ENCODE measurements around the gene LRIT2. TPM values are rescaled to one million over a fixed set of nuclear protein-coding genes. Genes with fewer than 3 reads are reported as not detected.
"Not testable (repeated sequence)": the region's sequence is repeated elsewhere in the genome, so short reads cannot be mapped to it uniquely, and the experiment has no call there.

LRIT2 gene
- total RNA-seq, 2 experiments from 2014 or later = not detected

DNA sequence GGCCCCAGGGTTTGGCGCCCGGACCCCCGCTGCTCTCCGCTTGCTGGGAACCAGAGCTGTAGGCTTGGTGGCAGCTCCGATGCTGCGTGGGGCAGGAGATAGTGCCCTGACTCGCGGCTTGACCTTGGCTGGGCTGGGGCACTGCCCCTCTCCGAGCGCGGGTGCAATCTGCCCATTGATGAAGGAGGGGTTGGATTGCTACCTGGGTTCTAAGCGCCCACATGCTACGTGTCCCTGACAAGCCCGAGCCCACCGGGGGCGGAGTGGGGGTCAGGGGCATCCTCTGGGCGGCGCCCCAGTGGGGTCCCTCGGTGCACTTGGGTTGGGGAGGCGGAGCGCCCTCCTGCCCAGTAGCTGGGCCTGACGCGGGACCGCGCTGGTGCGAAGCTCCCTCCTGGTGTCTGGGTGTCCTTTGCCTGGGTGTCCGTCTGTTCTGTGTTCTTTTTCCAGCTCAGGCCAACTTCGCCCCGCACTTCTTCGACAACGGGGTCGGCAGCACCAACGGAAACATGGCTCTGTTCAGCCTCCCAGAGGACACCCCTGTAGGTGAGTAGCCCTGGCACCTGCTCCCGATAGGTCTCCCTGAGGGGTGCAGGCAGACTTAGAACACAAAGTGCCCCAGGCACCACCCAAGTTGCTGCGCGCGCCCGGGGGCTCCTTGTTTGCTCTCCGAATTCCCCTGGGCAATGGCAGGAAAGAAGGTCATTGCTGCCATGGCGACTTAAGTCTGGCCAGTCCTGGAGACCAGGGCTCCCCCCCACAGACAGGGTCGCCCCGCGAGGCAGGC lies 30.1 kb downstream of the LRIT2 start:
- CTCF ChIA-PET = interaction anchor here (2.7 kb wide), 1 partner anchor 11 kb away, joined by 7 read pairs; no protein-coding TSS in a partner anchor
- POLR2A ChIA-PET = no interaction called here

- POLR2A ChIA-PET = no interaction called here
- CTCF ChIA-PET = interaction anchor here (2.7 kb wide), 1 partner anchor 11 kb away, joined by 7 read pairs; no protein-coding TSS in a partner anchor
Observed at GRCh38 chr10:84194424-84195043, 30.8 kb downstream of the LRIT2 start, which contains the start of gene CDHR1. CDHR1 (plus strand) TSS chr10:84194537; CDS start chr10:84194761, 224 bp downstream.

GRCh38 chr10:84193846-84194423 lies 31.4 kb downstream of the LRIT2 start:
- ChIA-PET CTCF (no interaction called here), POLR2A (no interaction called here)

DNA sequence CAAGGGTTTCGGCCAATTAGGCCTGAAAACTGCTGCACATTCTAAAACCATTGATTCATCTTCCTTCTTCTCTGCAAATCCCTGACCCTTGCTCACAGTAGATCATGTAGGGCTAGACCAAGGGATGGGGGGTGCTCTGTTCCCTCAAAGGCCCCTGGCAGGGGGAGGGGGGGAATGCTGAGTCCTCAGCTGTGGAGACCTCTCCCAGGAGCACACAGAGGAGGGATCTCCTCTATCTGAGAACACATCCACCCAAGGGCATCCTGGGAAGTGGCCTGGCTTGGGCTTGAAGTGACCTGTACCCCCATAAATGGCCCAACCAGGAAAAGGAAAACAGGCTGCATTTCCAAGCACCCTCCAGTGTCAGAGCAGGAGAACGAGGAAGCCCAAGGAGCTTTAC lies 32.0 kb downstream of the LRIT2 start:
- POLR2A ChIA-PET = no interaction called here

DNA sequence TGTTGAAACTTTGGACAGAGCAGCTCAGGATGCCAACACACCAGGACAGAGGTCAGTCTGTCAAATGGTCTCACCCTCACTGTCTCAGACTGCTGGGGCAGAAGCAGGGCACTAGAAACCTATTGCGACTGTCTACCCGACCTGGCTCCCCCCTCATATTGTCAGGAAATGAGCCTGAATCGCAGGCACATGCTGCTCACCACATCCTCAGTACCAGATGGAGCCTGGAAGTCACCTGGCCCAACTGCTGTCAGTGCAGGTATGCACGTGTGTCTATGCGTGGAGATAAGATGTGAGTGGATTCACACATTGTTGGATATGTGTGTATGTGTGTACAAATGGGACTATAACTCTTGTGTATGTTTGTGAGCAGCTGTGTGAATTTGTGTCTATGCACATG lies 34.2 kb downstream of the LRIT2 start:
- ChIA-PET CTCF (interaction anchor here (0.8 to 2.1 kb wide), 2 partner anchors 11 to 14 kb away, joined by 3 to 6 read pairs; no protein-coding TSS in a partner anchor), POLR2A (interaction anchor here (0.6 kb wide), 1 partner anchor 46 kb away, joined by 3 read pairs; no protein-coding TSS in a partner anchor)

More for the DNA sequence above, 32.0 kb downstream of the LRIT2 start:
- CTCF ChIA-PET = interaction anchor here (2.1 kb wide), 1 partner anchor 12 kb away, joined by 6 read pairs; no protein-coding TSS in a partner anchor

DNA sequence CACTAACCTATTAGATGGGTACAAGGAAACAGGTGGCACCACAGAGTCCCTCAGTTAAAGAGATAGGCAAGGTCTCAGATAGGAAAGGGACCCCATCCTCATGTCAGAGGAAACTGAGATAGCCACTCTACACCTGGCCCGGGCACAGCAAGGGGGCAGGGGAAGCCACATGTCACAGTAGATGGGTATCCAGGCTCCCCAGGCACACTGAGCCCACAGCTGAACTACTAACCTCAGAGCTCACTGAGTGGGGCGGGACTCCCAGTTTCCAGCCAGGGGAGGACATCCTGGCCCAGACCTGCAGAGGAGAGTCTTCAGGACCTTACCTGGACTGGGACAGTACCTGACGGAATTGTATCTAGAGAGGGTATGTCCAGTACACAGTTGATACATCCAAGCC lies 34.7 kb downstream of the LRIT2 start:
- ChIA-PET POLR2A (interaction anchor here (0.6 kb wide), 1 partner anchor 46 kb away, joined by 3 read pairs; no protein-coding TSS in a partner anchor), CTCF (interaction anchor here (0.8 kb wide), 1 partner anchor 11 kb away, joined by 3 read pairs; no protein-coding TSS in a partner anchor)

GRCh38 chr10:84188815-84189214 lies 36.5 kb downstream of the LRIT2 start:
- ChIA-PET CTCF (no interaction called here), POLR2A (no interaction called here)

GRCh38 chr10:84185526-84186175 lies 39.7 kb downstream of the LRIT2 start:
- ChIA-PET POLR2A (no interaction called here), CTCF (no interaction called here)

- ChIA-PET CTCF (no interaction called here), POLR2A (no interaction called here)
Observed at GRCh38 chr10:84184517-84184916, 40.8 kb downstream of the LRIT2 start.

DNA sequence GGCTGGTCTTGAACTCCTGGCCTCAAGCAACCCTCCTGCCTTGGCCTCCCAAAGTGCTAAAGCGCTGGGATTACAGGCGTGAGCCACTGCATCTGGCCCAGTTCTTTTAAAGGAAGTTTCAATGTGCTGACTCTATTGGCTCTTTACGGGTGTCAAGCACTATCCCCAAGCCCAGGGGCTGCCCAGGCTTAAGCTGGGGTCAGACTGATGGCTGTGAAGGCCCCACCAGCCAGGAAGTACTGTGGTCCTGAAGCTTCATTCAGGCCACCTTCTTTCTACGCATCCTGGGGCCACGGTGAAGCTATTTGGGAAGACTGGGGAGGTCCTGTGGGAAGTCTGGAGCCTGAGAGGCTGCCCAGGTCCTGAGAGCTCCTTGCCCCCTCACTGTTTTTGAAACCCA lies 43.7 kb downstream of the LRIT2 start:
- CTCF ChIA-PET = interaction anchor here (0.8 kb wide), 1 partner anchor 33 kb away, joined by 3 read pairs; no protein-coding TSS in a partner anchor
- POLR2A ChIA-PET = no interaction called here

GRCh38 chr10:84180386-84180785 lies 45.0 kb downstream of the LRIT2 start:
- POLR2A ChIA-PET, CTCF ChIA-PET: not testable (repeated sequence)

DNA sequence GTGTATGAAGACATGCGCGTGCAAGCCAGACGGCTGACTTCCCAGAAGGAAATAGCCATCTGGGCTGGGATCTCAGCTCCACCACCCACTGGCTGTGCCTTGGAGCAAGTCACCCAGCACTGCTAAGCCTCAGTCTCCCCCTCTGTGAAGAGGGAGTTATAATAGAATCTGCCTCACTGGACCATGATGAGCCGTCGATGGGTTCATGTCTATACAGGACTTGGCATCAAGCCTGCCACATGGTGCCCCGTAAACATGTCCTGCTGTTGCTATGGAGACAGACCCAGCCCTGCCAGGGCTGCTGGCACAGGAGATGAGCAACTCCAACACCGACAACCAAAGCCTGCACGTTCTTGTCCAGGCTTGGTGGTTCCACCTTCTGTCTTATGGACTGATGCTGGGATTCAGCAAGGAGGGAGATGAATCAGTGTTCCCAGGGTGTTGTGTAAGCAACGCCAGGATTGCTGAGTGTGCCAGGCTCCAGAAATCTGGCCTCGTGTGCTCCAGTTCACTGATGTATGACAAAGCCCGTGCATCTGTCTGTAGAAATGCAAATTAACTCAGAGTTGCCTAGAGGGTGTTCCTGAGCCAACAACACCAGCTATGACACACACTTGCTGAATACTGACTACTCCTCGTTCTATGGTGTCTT lies 46.2 kb downstream of the LRIT2 start:
- POLR2A ChIA-PET = no interaction called here
- CTCF ChIA-PET = no interaction called here

GRCh38 chr10:84178160-84178609 lies 47.2 kb downstream of the LRIT2 start:
- CTCF ChIA-PET = interaction anchor here (1.1 kb wide), 1 partner anchor 22 kb away, joined by 3 read pairs; no protein-coding TSS in a partner anchor
- POLR2A ChIA-PET = no interaction called here

DNA sequence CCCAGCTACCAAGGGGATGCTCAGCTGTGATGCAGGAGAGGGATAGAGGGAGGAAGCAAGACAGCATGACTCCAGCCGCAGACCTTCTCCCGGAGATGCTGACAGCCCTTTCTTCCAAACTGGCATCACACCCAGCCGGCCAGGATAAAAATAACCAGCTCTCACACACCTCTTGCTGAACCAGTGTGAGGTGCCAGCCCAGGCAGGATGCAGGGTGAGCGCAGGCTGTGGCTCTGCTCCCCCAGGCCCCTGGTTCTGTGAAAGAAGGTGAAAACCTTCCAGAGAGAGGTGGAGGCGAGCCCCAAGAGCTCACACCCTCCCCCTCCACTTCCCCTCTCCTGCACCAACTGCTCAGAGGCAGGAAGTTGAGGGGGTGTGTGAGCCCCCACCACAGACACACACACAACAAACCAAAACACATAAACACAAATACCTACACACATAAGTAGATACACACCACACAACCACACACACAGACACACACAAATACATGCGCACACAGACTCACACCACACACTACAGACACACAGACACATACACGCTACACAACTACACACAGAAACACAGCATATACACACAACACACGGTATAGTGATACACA lies 47.7 kb downstream of the LRIT2 start:
- ChIA-PET CTCF (interaction anchor here (1.1 kb wide), 1 partner anchor 21 kb away, joined by 3 read pairs; no protein-coding TSS in a partner anchor), POLR2A (interaction anchor here (2.2 kb wide), 1 partner anchor 38 kb away, joined by 6 read pairs; the partner anchor contains the start of gene GHITM)

DNA sequence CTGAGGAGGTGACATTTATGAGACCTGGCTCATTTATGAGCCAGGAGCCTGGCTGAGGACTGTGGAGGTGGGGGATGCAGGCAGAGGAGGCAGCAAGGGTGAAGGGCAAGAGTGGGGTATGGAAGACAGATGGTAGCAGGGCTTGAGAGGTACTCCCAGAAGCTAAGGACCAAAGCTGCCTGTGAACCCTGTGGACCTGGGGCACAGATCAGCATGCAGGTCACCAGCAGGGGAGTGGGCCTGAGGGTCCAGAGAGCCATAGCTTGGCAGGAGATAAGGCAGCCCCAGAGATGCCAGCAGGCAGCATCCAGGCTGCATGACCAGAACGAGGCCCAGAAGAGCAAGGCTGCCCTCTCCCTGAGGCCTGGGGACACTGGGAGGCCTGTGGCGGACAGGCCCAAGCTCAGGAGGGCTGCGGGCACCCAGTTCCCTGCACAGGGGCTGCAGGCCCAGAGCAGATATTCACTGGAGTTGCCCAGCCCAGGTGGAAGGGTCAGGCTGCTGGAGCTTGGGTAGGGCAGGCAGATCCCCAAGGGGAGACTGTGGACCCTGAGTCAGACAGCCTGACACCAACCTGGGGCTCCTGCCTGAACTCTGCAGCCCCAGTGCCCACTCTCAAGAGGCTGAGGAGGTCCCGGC lies 48.4 kb downstream of the LRIT2 start:
- ChIA-PET CTCF (interaction anchor here (1.1 kb wide), 1 partner anchor 20 kb away, joined by 3 read pairs; no protein-coding TSS in a partner anchor), POLR2A (interaction anchor here (2.2 kb wide), 1 partner anchor 37 kb away, joined by 6 read pairs; the partner anchor contains the start of gene GHITM)

- ChIA-PET CTCF (no interaction called here), POLR2A (interaction anchor here (2.2 kb wide), 1 partner anchor 37 kb away, joined by 6 read pairs; the partner anchor contains the start of gene GHITM)
Observed at GRCh38 chr10:84176351-84176750, 49.0 kb downstream of the LRIT2 start.

DNA sequence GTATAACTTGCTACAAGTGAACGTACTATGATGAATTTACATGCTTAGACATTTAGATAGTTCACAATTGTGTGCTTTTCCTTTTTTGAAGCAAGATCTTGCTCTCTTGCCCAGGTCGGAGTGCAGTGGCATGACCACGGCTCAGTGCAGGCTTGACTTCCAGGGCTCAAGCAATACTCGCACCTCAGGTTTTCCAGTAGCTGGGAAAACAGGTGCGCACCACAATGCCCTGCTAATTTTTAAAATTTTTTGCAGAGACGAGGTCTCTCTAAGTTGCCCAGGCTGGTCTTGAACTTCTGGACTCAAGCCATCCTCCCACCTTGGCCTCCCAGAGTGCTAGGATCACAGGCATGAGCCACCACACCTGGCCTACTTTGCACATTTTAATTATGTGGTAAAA lies 49.9 kb downstream of the LRIT2 start:
- CTCF ChIA-PET = no interaction called here
- POLR2A ChIA-PET = interaction anchor here (2.2 kb wide), 1 partner anchor 36 kb away, joined by 6 read pairs; the partner anchor contains the start of gene GHITM

DNA sequence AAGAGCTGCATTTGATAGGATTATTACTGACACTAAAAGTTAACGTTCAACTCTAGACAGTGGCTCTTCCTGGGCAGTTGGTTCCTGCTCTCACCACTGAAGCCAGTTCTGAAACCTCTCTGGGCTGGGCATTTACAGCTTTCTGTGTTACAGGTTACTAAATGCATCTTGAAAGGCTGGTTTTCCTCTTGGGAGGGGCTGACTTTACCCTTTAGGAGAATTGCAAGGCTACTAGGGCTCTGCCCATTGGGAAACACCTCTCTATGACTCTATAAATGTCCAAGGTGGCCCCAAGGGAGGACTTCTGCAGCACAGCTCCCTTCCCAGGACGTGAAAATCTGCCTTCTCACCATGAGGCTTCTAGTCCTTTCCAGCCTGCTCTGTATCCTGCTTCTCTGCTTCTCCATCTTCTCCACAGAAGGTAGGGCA lies 51.8 kb downstream of the LRIT2 start, which contains the start of gene GPR15LG:
TSS of gene GPR15LG (plus strand) at position 301 of the 429 bp plus-strand sequence. CDS start at position 352, 51 bp downstream.
- POLR2A ChIA-PET = no interaction called here

More for the DNA sequence above, 51.8 kb downstream of the LRIT2 start, which contains the start of gene GPR15LG:
- CTCF ChIA-PET = no interaction called here
